Measurements from ENCODE around the gene BTBD16. TPM values are rescaled to one million over a fixed set of nuclear protein-coding genes. Genes with fewer than 3 reads are reported as not detected.

Gene BTBD16
- total and polyA plus RNA-seq, 2 of the 13 experiments (the other 11 are each of a cell fraction or from before 2014, with no cell fraction given): 5.0 to 11.9 TPM

- peak; percentile 94 for TF ChIP-seq CTCF (CRISPR knock-in tag; IDR thresholded peaks at IDR 0.05)
- no peak for TF ChIP-seq MLLT10 (CRISPR knock-in tag; IDR thresholded peaks at IDR 0.05)
- TF ChIP-seq ZNF276 (CRISPR knock-in tag; IDR thresholded peaks at IDR 0.05; ENCODE audit: low read depth): no peak
- TF ChIP-seq NR2F2 (IDR thresholded peaks at IDR 0.05; ENCODE audit: borderline replicate concordance, low read depth): no peak
- peak; percentile 85 for TF ChIP-seq RAD21 (CRISPR knock-in tag; IDR thresholded peaks at IDR 0.05)
- TF ChIP-seq KMT2A (CRISPR knock-in tag; IDR thresholded peaks at IDR 0.05): no peak
- 0 out of 2 replicates have a peak, but pooled peaks have one; percentile 19 for TF ChIP-seq PRDM10 (CRISPR knock-in tag; IDR thresholded peaks at IDR 0.05; ENCODE audit: low read depth)
- TF ChIP-seq MEF2D (CRISPR knock-in tag; IDR thresholded peaks at IDR 0.05): peak; percentile 61; the same call in 1 of the 2 replicates
- TF ChIP-seq ZNF589 (CRISPR knock-in tag; conservative IDR thresholded peaks at IDR 0.05): no peak
- no peak for TF ChIP-seq MAZ (IDR thresholded peaks at IDR 0.05; ENCODE audit: borderline replicate concordance, low read depth, low read length)
- 0 out of 2 replicates have a peak, but pooled peaks have one; percentile 51 for TF ChIP-seq MAZ (CRISPR knock-in tag; IDR thresholded peaks at IDR 0.05; ENCODE audit: low read depth)
- TF ChIP-seq SRSF9 (IDR thresholded peaks at IDR 0.05; ENCODE audit: borderline replicate concordance, insufficient read depth, low read depth, low read length, poor library complexity, severe bottlenecking): no peak
- TF ChIP-seq MXD4 (CRISPR knock-in tag; IDR thresholded peaks at IDR 0.05): no peak
- peak; percentile 53; the same call in 1 of the 2 replicates for TF ChIP-seq TBX2 (CRISPR knock-in tag; IDR thresholded peaks at IDR 0.05; ENCODE audit: borderline replicate concordance)
- peak; percentile 40 for TF ChIP-seq FOSL2 (CRISPR knock-in tag; IDR thresholded peaks at IDR 0.05)
Measured at GRCh38 chr10:122279725-122280141, 8.6 kb downstream of the BTBD16 start (continued).

Measured in HepG2 (cell line).